HG02623 (cell line): ENCODE measurements around the gene SNX6.
"Not testable (repeated sequence)": the region's sequence is repeated elsewhere in the genome, so short reads cannot be mapped to it uniquely, and the experiment has no call there.

Experiments used
- ATAC-seq: cut with Tn5 transposase; IDR thresholded peaks from one replicate; pipeline ENCODE4 v1.9.1; 2021; ENCODE audit warnings: moderate library complexity; ENCODE audit not compliant: unreplicated experiment

The SNX6 gene

GRCh38 chr14:34569750-34570149, 60.2 kb downstream of the SNX6 start:
- no peak for ATAC-seq

DNA sequence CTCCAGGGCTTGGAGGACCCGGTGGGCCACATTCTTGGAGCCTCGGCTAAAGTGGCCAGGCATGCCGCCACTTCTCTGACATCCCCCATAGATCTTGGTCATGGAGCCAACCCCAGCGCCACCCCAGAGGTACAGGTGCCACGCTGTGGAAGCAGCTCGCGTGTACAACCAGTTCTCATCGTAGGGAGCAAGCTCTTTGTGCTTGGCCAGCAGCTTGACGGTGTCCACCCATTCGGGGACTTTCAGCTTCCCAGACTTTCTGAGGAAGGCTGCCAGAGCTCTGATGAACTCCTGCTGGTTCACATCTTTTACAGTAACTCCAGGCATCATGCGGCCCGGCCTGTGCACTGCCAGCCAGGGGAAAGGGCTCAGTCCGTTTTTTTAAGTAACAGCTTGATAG, 61.1 kb downstream of the SNX6 start:
- ATAC-seq: no peak

DNA sequence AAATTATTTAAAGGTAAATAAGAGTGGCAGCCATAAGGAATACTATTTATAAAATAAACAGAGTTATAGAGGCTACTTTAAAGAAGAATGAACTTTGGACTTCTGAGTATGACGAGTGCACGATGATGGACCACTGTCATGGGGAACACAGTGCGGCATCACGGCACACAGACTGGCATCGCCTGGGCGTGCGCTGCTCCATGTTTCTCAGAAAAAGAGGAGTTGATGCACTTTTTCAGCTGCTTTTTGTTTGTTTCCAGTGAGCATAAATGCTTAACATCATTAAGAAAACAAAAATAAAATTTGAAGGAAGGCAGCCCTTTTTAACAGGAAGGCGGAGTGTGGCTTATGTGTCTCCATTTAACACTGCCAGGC, 67.2 kb downstream of the SNX6 start:
- ATAC-seq: no peak

- not testable (repeated sequence) for ATAC-seq
These were observed 67.7 kb downstream of the SNX6 start for GRCh38 chr14:34562037-34562775.

- ATAC-seq: peak; percentile 46
These were observed 73.5 kb downstream of the SNX6 start for GRCh38 chr14:34556498-34556829.

DNA sequence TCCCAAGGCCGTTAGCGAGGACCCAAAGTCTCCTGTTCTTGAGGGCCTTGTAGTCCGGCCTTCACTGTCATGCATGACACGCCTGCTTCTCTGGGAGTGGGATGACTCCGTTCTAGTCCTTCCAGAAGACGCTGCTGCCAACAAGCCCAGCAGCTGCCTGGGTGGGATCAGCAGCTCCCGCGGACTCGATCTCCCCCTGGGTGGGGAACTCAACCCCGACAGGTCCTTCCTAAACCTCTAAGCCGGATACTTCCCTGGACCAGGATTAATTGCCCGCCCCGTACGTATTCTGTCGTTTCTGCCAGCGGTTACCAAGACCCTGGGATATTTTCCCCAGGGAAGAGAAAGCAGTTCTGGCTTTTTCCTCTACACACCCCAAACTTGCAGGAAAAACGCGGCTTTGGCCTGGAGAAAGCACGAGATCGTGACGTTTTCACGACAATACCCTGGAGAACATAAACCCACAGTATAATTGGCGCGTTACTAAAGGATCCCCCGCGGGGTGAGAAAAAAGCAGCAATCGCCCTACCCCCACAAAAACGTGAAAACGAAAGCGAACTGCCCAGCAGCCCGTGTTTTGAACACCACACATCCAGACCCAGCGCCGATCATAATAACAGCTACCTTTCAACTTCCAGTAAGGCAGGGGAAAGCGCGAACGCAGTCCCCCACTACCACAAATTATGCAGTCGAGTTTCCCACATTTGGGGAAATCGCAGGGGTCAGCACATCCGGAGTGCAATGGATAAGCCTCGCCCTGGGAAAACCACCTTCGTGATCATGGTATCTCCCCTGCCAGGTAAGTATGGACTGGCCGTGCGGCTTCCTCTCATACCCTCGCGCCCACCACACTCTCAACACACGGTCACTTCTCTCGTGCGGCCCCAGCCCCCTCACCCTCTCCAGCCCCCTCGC, 74.1 kb downstream of the SNX6 start:
- peak; percentile 67 for ATAC-seq

DNA sequence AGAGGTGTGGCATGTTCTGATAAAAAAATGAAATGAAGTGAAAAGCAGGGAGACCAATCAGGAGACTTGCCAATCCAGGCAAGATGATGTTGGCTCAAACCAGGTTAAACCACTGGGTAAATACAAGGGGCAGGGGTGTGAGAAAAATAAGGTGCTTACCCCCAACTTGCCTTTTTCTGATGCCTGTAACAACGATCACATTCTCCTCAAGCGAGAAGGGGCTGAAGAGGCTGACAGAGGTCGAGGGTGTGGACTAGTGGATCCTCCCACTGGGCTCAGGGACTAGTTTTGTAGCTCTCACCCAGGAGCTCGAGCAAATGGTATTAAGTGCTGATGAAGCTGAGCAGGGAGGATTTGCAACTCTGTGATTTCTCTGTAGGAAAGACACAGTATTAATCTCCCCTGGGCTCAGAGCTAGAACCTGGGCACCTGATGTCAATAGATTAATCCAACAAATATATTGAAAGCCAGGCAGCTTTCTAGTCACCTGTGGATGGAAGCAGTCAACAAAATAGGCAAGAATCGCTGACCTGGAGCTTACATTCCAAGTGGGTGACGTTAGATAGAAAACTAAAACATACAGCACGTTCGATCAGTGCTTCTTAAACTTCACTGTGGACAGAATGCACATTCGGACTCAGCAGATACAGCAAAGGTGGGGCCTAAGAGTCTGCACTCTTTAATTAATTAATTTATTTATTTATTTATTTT, 75.3 kb downstream of the SNX6 start:
- no peak for ATAC-seq

GRCh38 chr14:34549276-34549966, 80.5 kb downstream of the SNX6 start:
- ATAC-seq: not testable (repeated sequence)

DNA sequence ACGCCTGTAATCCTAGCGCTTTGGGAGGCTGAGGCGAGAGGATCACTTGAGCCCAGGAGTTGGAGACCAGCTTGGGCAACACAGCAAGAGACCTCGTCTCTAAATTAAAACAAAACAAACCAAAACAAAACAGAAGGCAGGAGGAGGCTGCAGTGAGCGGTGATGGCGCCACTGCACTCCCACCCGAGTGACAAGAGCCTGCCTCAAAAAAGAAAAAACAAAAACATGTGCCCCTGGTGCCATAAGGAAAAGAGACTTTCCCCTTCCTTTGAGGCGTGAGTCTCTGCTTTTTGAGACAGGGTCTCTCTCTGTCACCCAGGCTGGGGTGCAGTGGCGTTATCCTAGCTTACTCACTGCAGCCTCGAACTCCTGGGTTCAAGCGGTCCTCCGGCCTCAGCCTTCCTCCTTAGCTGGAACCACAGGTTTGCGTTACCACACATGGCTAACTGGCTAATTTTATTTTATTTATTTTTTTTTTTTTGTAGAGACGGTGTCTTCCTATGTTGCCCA, 81.4 kb downstream of the SNX6 start:
- ATAC-seq: no peak

DNA sequence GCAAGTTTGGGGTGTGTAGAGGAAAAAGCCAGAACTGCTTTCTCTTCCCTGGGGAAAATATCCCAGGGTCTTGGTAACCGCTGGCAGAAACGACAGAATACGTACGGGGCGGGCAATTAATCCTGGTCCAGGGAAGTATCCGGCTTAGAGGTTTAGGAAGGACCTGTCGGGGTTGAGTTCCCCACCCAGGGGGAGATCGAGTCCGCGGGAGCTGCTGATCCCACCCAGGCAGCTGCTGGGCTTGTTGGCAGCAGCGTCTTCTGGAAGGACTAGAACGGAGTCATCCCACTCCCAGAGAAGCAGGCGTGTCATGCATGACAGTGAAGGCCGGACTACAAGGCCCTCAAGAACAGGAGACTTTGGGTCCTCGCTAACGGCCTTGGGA, 82.8 kb downstream of the SNX6 start:
- ATAC-seq: peak; percentile 32

- ATAC-seq: peak; percentile 66
These were observed 83.4 kb downstream of the SNX6 start for GRCh38 chr14:34546272-34547135.

DNA sequence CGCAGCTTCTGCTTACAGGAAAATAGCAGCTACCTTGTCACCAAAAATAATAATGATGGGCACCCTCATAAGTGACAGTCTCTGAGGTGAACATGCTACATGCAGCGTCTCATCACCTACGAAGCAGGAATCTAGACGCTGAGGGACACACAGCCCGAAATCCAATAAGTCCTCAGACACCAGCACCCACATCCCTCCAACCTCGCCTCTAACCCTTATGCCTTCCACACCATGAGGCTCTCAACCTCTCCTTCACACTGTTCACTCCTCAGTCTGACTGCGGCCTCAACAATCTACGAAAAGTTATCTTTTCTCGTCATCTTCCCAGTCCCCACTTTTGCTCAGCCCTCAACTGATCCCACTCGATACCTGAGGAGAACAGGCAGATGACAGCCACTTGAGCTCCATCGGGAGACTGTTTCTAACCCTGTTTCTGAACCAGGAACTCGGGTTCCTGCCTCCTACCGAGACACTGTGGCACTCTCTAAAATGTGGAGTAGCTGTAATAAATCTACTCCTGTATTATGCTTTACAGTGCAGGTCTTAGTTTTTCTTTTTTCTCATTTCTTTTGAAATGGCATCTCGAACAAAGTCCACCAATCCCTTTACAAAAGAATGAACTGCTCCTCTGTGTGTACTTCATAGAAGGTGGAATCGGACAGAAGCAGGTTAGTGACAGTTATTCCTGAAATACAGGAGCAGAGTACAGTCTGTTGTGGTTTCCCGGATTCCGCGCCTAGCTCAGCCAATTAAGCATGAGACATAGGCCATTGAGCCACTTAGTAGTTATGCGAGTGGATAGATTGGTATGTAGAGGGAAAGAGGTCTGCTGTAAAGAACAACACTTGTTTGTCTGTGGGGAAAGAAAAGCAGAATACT, 89.5 kb downstream of the SNX6 start:
- not testable (repeated sequence) for ATAC-seq

DNA sequence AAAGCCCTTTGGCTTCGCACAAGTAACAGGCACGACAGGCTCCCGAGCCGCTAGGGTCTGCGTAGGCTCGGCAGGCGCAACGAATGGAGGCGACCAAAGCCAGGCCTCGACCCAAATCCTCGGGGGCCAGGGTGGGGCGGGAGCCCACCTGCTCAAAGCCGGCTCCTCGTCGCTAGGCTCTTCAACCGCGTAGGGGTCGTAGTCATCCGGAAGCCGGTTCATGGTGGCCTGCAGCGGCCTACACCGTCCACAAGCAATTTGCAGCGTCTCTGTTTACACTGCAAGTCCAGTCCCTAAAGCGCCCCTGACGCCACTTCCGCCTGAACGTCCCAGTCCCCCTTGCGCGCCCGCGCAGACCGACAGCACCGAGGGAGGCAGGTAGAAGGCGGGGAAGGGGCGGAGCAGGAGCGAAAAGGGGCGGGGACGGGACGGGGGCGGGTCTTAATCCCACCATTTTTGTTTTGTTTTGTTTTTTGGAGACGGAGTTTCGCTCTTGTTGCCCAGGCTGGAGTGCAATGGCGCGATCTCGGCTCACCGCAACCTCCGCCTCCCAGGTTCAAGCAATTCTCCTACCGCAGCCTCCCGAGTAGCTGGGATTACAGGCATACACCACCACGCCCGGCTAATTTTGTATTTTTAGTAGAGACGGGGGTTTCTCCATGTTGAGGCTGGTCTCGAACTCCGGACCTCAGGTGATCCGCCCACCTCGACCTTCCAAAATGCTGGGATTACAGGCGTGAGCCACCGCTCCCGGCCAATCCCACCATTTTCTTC, 90.4 kb downstream of the SNX6 start, which contains the start of gene EAPP:
Gene EAPP (minus strand): TSS at position 295 of the 774 bp plus-strand sequence. CDS start 73 bp downstream, at position 222.
- ATAC-seq: peak; percentile 100

- no peak for ATAC-seq
These were observed 91.0 kb downstream of the SNX6 start for GRCh38 chr14:34538871-34539406.

- not testable (repeated sequence) for ATAC-seq
These were observed 91.9 kb downstream of the SNX6 start for GRCh38 chr14:34538096-34538495.

- no peak for ATAC-seq
These were observed 92.3 kb downstream of the SNX6 start for GRCh38 chr14:34537677-34538009.

GRCh38 chr14:34536951-34537676, 92.8 kb downstream of the SNX6 start:
- no peak for ATAC-seq
